ENCODE results near the gene TJP1.

Gene TJP1

DNA sequence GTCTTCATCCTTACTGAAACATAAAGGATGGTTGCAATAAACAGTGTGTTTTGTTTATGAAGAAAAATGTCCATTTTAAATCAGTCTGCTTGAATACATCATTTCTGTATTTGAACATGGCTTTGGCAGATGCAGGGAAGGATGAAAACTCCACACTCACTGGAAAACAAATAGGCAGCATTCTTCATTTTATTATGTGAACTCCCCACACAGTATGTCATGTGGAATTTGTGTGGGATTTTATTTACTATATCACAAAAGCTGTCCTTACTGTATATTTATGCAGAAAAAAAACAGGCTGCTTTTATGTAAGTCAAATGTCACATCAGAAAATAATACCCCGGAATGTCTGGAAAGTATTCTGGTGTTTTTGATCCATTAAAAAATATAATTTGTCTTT, 44.1 kb upstream of the TJP1 start (continued):
- no peak for TF ChIP-seq CREB5 (CRISPR knock-in tag; IDR thresholded peaks at IDR 0.05; ENCODE audit: low read depth)
- no peak for TF ChIP-seq POU6F1 (CRISPR knock-in tag; IDR thresholded peaks at IDR 0.05; ENCODE audit: borderline replicate concordance, low read depth)
- no peak for TF ChIP-seq SNAI2 (CRISPR knock-in tag; IDR thresholded peaks at IDR 0.05)

- ATAC-seq: no peak
- TF ChIP-seq GLIS3 (CRISPR knock-in tag; IDR thresholded peaks at IDR 0.05) (no peak), CREB5 (CRISPR knock-in tag; IDR thresholded peaks at IDR 0.05; ENCODE audit: low read depth) (no peak), ISL1 (CRISPR knock-in tag; IDR thresholded peaks at IDR 0.05) (no peak), POU6F1 (CRISPR knock-in tag; IDR thresholded peaks at IDR 0.05; ENCODE audit: borderline replicate concordance, low read depth) (no peak), ZFP30 (CRISPR knock-in tag; IDR thresholded peaks at IDR 0.05) (no peak), ZNF8 (CRISPR knock-in tag; IDR thresholded peaks at IDR 0.05) (no peak), OSR1 (CRISPR knock-in tag; IDR thresholded peaks at IDR 0.05) (no peak), ZC3H10 (CRISPR knock-in tag; IDR thresholded peaks at IDR 0.05) (no peak), SNAI2 (CRISPR knock-in tag; IDR thresholded peaks at IDR 0.05) (no peak), ARNTL (CRISPR knock-in tag; IDR thresholded peaks at IDR 0.05; ENCODE audit: borderline replicate concordance, low read depth) (no peak), BACH2 (CRISPR knock-in tag; IDR thresholded peaks at IDR 0.05; ENCODE audit: borderline replicate concordance) (no peak), TOX (CRISPR knock-in tag; IDR thresholded peaks at IDR 0.05; ENCODE audit: borderline replicate concordance) (no peak), ZNF565 (CRISPR knock-in tag; conservative IDR thresholded peaks at IDR 0.05; ENCODE audit: low read depth) (no peak), ZNF70 (CRISPR knock-in tag; IDR thresholded peaks at IDR 0.05) (no peak)
Measured at GRCh38 chr15:29864501-29864900, 42.2 kb upstream of the TJP1 start.

DNA sequence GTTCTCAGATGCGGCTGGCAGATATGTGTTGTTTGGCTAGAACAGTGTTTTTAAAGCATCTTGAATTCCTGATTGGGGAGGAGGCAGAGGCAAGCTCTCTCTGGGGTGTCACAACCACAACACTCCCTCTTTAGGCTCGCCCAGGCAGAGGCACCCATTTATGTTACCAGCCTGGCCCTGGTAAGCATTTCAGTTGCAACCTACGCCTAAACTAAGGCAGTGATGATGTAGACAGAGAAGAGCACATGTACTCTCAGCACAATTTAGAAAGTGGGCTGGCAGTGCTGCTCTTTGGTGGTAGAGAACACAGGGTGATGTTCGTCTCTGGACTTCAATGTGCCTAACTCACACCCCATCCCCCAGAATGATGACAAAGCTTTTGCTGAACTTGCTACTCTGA, 41.2 kb upstream of the TJP1 start:
- no peak for TF ChIP-seq CSRNP3 (CRISPR knock-in tag; IDR thresholded peaks at IDR 0.05)
- no peak for TF ChIP-seq CSDC2 (CRISPR knock-in tag; IDR thresholded peaks at IDR 0.05)
- TF ChIP-seq ZNF565 (CRISPR knock-in tag; conservative IDR thresholded peaks at IDR 0.05; ENCODE audit: low read depth): no peak
- no peak for TF ChIP-seq PPARA (CRISPR knock-in tag; IDR thresholded peaks at IDR 0.05; ENCODE audit: borderline replicate concordance)
- TF ChIP-seq ARNTL (CRISPR knock-in tag; IDR thresholded peaks at IDR 0.05; ENCODE audit: borderline replicate concordance, low read depth): no peak
- no peak for TF ChIP-seq TSHZ2 (CRISPR knock-in tag; IDR thresholded peaks at IDR 0.05)
- TF ChIP-seq PATZ1 (CRISPR knock-in tag; IDR thresholded peaks at IDR 0.05; ENCODE audit: borderline replicate concordance): no peak
- no peak for TF ChIP-seq POU6F1 (CRISPR knock-in tag; IDR thresholded peaks at IDR 0.05; ENCODE audit: borderline replicate concordance, low read depth)
- no peak for TF ChIP-seq GLIS3 (CRISPR knock-in tag; IDR thresholded peaks at IDR 0.05)
- no peak for TF ChIP-seq ZC3H10 (CRISPR knock-in tag; IDR thresholded peaks at IDR 0.05)
- TF ChIP-seq TOX (CRISPR knock-in tag; IDR thresholded peaks at IDR 0.05; ENCODE audit: borderline replicate concordance): no peak
- ATAC-seq: no peak
